Body of pancreas (tissue), 4 donors: ENCODE measurements around the gene CEP85L. TPM values are rescaled to one million over a fixed set of nuclear protein-coding genes. Genes with fewer than 3 reads are reported as not detected.

Source experiments
- ATAC-seq: fragments of 150-250 bp; one replicate; pipeline ENCODE4 v1.9.1; 2016
- DNase-seq, 4 donors: peaks; one replicate each; pipeline ENCODE4 v3.0.0-alpha.2; 2019
- H3K27ac ChIP-seq, 4 donors: fragments of 200-600 bp; sonication (generic); 1 replicate in 3 of 4; 2 replicates in 1 of 4; pipeline versions ENCODE4 v1.5.1 to v1.6.1; 2016 to 2019; ENCODE audit warnings: mild to moderate bottlenecking in 1 of 4, mixed read lengths in 1 of 4, moderate library complexity in 1 of 4
- H3K27me3 ChIP-seq, 2 donors: fragments of 200-600 bp; sonication (generic); one replicate each; pipeline ENCODE4 v1.6.0; 2016; ENCODE audit warnings: mild to moderate bottlenecking in 1 of 2
- H3K36me3 ChIP-seq, 2 donors: fragments of 200-600 bp; sonication (generic); replicated peaks in 1 of 2; 2 replicates each; pipeline ENCODE4 v1.5.1; 2016; ENCODE audit warnings: low read depth in 2 of 2; ENCODE audit not compliant: insufficient read depth in 1 of 2
- H3K4me1 ChIP-seq: fragments of 200-600 bp; sonication (generic); one replicate; pipeline ENCODE4 v1.6.0; 2016
- H3K4me3 ChIP-seq, 2 donors: fragments of 200-600 bp; sonication (generic); 1 replicate in 1 of 2; 2 replicates in 1 of 2; pipeline ENCODE4 v1.5.1; 2016 to 2019
- H3K9me3 ChIP-seq, 3 donors: fragments of 200-600 bp; sonication (generic); 1 replicate in 2 of 3; 2 replicates in 1 of 3; pipeline ENCODE4 v1.5.1; 2016
- POLR2A ChIP-seq, 3 donors: fragments of 450-650 bp; IDR thresholded peaks; one replicate each; pipeline ENCODE4 v1.6.1; 2016; ENCODE audit warnings: antibody characterized with exemption in 3 of 3, mild to moderate bottlenecking in 2 of 3
- WGBS, 2 donors: methylation state at CpG; one replicate each; pipeline ENCODE4 v1.1.5; 2017; 5-methylcytosine and 5-hydroxymethylcytosine counted together
- intact Hi-C: fragments of 100-400 bp; cut with DNase I; formaldehyde crosslinking; loops from one replicate; pipeline ENCODE4 v1.15.1; 2023
- total RNA-seq, 2 donors: library from RNA; depleted of rRNA; stranded (reverse); fragments of >200 nt; gene quantifications; one replicate each; pipeline ENCODE4 v1.1.0, GENCODE V29; 2016
- TF ChIP-seq, protein P1 (sequence below), 7 experiments: fragments of 450-650 bp in 4 of 7; fragments of 200-600 bp in 3 of 7; sonication (generic) in 3 of 7; IDR thresholded peaks; one replicate each; pipeline ENCODE4 v1.5.1; 2016 to 2019; ENCODE audit warnings: antibody characterized with exemption in 7 of 7

The CEP85L gene
- total RNA-seq, 2 donors from 2014 or later: 8.2 to 9.9 TPM

DNA sequence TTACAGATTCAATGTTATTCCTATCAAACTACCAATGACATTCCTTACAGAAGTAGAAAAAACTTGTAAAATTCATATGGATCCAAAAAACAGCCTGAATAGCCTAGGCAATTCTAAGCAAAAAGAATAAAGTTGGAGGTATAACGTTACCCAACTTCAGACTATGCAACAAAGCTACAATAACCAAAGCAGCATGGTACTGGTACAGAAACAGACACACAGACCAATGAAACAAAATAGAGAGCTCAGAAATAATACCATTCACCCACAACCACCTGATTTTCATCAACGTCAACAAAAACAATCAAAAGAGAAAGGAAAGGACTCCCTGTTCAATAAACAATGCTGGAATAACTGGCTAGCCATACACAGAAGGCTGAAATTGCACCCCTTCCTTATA, 120.4 kb downstream of the CEP85L start:
- intact Hi-C loops: no loop called here
- H3K4me1 ChIP-seq: peaks cover 20% of the 10 kb centered on the region
- 96 to 98% methylated on average over 2 of the region's 2 CpGs for WGBS, 2 donors
- no peak overlapping the region for H3K4me3 ChIP-seq
- no peaks in the 10 kb centered on the region for H3K36me3 ChIP-seq
- no peaks in the 10 kb centered on the region for H3K9me3 ChIP-seq
- DNase-seq: no peak
- no peak overlapping the region for H3K27ac ChIP-seq
- no peaks in the 10 kb centered on the region for H3K27me3 ChIP-seq
- TF ChIP-seq POLR2A (IDR thresholded peaks at IDR 0.05): no peak
- TF ChIP-seq, protein P1, sequence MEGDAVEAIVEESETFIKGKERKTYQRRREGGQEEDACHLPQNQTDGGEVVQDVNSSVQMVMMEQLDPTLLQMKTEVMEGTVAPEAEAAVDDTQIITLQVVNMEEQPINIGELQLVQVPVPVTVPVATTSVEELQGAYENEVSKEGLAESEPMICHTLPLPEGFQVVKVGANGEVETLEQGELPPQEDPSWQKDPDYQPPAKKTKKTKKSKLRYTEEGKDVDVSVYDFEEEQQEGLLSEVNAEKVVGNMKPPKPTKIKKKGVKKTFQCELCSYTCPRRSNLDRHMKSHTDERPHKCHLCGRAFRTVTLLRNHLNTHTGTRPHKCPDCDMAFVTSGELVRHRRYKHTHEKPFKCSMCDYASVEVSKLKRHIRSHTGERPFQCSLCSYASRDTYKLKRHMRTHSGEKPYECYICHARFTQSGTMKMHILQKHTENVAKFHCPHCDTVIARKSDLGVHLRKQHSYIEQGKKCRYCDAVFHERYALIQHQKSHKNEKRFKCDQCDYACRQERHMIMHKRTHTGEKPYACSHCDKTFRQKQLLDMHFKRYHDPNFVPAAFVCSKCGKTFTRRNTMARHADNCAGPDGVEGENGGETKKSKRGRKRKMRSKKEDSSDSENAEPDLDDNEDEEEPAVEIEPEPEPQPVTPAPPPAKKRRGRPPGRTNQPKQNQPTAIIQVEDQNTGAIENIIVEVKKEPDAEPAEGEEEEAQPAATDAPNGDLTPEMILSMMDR (IDR thresholded peaks at IDR 0.05): no peak
- no peak for ATAC-seq

DNA sequence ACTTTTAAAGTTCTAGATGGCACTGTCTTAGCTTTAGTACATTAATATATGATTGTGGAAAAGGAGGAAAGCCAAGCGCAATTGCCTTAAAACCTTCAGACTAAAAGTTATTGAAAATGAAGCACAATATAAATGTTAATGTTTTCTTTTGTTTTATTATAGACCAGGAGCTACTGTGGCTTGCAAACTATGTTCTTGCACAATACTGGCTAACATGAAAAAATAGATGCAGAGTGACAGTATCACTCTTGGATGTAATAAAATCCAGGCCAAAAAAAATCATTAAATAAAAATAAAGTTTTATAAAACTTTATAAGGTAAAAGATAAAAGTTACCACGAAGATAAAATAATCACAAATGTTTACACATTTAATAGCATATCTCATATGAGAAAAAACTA, 121.6 kb downstream of the CEP85L start:
- ATAC-seq: no peak
- no peak overlapping the region for H3K27ac ChIP-seq
- no peaks in the 10 kb centered on the region for H3K36me3 ChIP-seq
- DNase-seq: no peak
- H3K4me1 ChIP-seq: peaks cover 20% of the 10 kb centered on the region
- intact Hi-C loops: no loop called here
- no peaks in the 10 kb centered on the region for H3K9me3 ChIP-seq
- H3K27me3 ChIP-seq: no peaks in the 10 kb centered on the region
- H3K4me3 ChIP-seq: no peak overlapping the region
- no peak for TF ChIP-seq POLR2A (IDR thresholded peaks at IDR 0.05)
- TF ChIP-seq, protein P1 (IDR thresholded peaks at IDR 0.05): no peak
- 60 to 64% methylated on average over 2 of the region's 2 CpGs for WGBS, 2 donors

DNA sequence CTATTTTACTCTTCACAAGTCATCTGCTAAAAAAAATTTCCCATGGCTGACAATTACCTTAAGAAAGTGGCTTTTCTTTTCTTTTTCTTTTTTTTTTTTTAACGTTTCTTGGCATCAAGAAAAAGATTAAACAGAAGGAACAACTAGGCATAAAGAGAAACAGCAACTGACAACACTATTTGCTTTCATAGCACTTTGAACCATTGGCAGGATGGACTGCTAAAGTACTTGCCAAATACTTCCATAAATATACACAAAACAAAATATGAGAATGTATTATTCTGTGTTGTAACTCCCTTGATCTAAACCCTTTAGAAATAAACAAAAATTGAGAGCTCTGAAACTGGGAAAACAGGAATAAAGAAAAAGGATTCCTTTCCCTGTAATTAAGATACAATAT, 123.3 kb downstream of the CEP85L start:
- no peak for TF ChIP-seq POLR2A (IDR thresholded peaks at IDR 0.05)
- TF ChIP-seq, protein P1 (IDR thresholded peaks at IDR 0.05): no peak

DNA sequence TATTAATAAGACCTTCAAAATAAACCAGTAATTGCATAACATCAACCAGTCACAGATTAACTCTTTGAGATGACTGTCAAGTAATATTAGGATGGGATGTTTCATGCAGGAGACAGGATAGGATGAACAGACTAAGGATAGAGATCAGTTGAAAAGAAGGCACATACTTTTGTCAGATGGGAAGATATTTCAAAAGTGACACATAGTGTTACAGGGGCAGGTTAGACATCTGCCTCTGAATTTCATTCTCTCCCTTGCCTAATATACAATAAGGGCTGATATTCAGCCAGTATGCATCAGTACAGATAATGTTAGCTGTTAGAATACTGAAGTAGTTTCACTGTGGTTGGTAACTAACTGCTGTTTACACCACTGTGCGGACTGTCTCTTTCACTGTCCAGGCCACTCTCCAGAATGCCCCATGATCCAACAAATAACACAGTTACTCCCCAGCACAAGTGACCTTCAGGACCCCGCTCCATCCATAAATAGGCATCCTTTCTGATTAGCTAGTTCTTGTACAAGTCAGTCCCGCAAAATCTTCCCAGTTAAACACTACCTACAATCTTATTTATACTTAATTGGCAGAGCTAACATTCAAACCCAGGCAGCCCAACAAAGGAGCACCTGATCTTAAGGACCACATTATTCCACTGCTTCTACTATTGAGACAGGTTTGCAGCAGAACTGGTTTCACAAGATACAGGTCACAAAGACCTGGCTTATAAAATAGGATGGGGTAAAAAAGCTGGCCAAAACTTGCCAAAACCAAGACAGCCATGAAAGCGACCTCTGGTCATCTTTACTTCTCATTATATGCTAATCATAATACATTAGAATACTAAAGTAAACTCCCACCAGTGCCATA, 125.2 kb downstream of the CEP85L start:
- ATAC-seq (no peak), DNase-seq (no peak)
- intact Hi-C loops: no loop called here
- H3K4me3 ChIP-seq: no peak overlapping the region
- no peak overlapping the region for H3K27ac ChIP-seq
- 65 to 92% methylated on average over 4 of the region's 4 CpGs for WGBS, 2 donors
- no peaks in the 10 kb centered on the region for H3K9me3 ChIP-seq
- no peaks in the 10 kb centered on the region for H3K27me3 ChIP-seq
- TF ChIP-seq POLR2A (IDR thresholded peaks at IDR 0.05): no peak
- TF ChIP-seq, protein P1 (IDR thresholded peaks at IDR 0.05): no peak
- H3K36me3 ChIP-seq: no peaks in the 10 kb centered on the region
- peaks cover 15% of the 10 kb centered on the region for H3K4me1 ChIP-seq

More for the DNA sequence above, 123.3 kb downstream of the CEP85L start:
- Histone ChIP-seq H3K36me3 (no peaks in the 10 kb centered on the region), H3K4me1 (peaks cover 20% of the 10 kb centered on the region), H3K4me3 (no peak overlapping the region), H3K9me3 (no peaks in the 10 kb centered on the region), H3K27ac (no peak overlapping the region), H3K27me3 (no peaks in the 10 kb centered on the region)
- intact Hi-C loops: no loop called here
- WGBS, 2 donors: 14 to 23% methylated on average over 1 of the region's 1 CpG
- no peak for ATAC-seq
- DNase-seq: no peak

DNA sequence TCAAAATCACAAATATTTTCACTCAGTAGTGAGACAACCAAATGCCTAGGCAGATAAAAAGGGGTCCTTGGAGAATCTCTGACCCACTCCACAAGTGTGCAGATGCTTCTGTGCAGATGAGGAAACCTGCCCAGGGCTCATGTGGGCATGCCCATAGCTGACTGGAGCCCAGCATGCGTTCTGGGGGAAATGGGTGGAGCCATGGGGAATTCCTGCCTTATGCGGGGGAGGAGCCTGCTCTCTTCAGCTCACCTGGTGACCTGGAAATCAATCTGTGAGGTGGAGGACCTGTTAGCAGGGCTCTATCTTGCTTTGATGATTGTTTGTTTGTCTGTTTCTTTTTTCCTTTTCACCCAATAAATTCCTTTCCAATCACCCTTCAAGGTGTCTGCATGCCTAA, 126.7 kb downstream of the CEP85L start:
- ATAC-seq (no peak), DNase-seq (no peak)
- Histone ChIP-seq H3K36me3 (no peaks in the 10 kb centered on the region), H3K9me3 (no peaks in the 10 kb centered on the region), H3K27ac (no peak overlapping the region), H3K27me3 (no peaks in the 10 kb centered on the region), H3K4me3 (no peak overlapping the region), H3K4me1 (peaks cover 15% of the 10 kb centered on the region)
- TF ChIP-seq, protein P1 (IDR thresholded peaks at IDR 0.05): no peak
- no peak for TF ChIP-seq POLR2A (IDR thresholded peaks at IDR 0.05)
- intact Hi-C loops: no loop called here
- 54 to 73% methylated on average over 2 of the region's 2 CpGs for WGBS, 2 donors
